Stimulated activated effector memory CD8-positive, alpha-beta T cell treated with anti-CD3 and anti-CD28 coated beads, Interleukin-12 subunit alpha, Interleukin-12 subunit beta, amount 100 ng/mL, for 72 hours (primary cell): ENCODE measurements around the gene DTX4.
A peak's percentile ranks its signal among the peaks of the same experiment; 100 is the strongest.
"Not testable (repeated sequence)": the region's sequence is repeated elsewhere in the genome, so short reads cannot be mapped to it uniquely, and the experiment has no call there.

Experiments used
- ATAC-seq: fragments of 150-1000 bp; cut with Tn5 transposase; 2 replicates; pipeline ENCODE4 v1.10.0; 2021
- DNase-seq, 2 donors: peaks; one replicate each; pipeline ENCODE4 v3.0.0; 2021 to 2022; ENCODE audit warnings: low spot score in 2 of 2
- H3K27ac Mint-ChIP-seq: one replicate; pipeline ENCODE4 v1.8.0; 2022; ENCODE audit warnings: mild to moderate bottlenecking, mixed read lengths
- H3K36me3 Mint-ChIP-seq: one replicate; pipeline ENCODE4 v1.8.0; 2022; ENCODE audit warnings: mild to moderate bottlenecking, mixed read lengths
- H3K4me1 Mint-ChIP-seq: one replicate; pipeline ENCODE4 v1.8.0; 2022; ENCODE audit warnings: mixed read lengths
- H3K4me3 Mint-ChIP-seq: one replicate; pipeline ENCODE4 v1.8.0; 2022; ENCODE audit warnings: mild to moderate bottlenecking, mixed read lengths
- H3K9me3 Mint-ChIP-seq: one replicate; pipeline ENCODE4 v1.8.0; 2022; ENCODE audit warnings: mixed read lengths

The DTX4 gene

DNA sequence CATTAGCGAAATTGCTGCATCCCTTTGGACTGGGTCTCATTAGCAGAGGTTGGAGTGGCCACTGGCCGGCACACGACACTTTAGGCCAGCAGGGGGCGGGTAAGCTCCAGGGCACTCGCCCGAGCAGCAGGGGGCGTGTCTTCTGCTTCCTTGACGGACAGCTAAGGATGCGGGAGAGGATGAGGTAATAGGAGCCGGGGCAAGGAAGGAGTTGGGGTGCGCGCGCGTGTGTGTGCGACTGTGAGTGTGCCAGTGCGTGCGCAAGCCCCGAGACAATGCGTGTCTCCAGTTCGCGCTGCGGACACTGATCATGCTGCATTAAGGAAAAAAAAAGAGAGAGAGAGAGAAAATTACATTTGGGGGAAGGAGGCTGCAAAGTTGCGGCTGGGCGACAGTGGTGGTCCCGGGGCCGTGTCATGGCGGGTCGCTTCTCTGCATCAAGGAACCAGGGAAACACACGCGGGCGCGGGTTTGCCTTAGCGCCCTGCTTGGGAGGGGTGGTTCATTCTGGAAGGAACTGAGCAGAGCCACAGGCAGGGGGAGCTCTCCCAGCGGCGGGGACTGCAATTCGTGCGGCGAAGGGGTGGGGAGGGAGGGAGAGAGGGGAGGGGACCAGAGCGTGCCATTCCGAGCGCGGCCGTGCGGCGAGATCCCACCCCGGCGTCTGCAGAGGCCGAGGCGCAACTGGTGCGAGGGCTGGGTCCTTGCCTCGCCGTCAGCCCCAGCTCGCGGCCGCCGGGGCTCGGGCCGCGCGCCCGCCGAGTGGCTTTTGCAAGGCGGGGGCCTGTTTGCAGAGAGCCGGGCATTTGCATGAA, at the start of gene DTX4:
TSS of gene DTX4 (plus strand) at position 625 of the 815 bp plus-strand sequence. CDS start 464 bp downstream, outside the sequence.
- DNase-seq (peak; percentile 79 to 93), ATAC-seq (peak; percentile 88)
- no peak within 1 kb of the TSS for H3K27ac Mint-ChIP-seq
- H3K4me1 Mint-ChIP-seq, result peaks cover 16% of the 10 kb centered on the region
- peak within 1 kb of the TSS; percentile 80 for H3K4me3 Mint-ChIP-seq
- no peaks in the 10 kb centered on the region for H3K36me3 Mint-ChIP-seq
- no peaks in the 10 kb centered on the region for H3K9me3 Mint-ChIP-seq

DNA sequence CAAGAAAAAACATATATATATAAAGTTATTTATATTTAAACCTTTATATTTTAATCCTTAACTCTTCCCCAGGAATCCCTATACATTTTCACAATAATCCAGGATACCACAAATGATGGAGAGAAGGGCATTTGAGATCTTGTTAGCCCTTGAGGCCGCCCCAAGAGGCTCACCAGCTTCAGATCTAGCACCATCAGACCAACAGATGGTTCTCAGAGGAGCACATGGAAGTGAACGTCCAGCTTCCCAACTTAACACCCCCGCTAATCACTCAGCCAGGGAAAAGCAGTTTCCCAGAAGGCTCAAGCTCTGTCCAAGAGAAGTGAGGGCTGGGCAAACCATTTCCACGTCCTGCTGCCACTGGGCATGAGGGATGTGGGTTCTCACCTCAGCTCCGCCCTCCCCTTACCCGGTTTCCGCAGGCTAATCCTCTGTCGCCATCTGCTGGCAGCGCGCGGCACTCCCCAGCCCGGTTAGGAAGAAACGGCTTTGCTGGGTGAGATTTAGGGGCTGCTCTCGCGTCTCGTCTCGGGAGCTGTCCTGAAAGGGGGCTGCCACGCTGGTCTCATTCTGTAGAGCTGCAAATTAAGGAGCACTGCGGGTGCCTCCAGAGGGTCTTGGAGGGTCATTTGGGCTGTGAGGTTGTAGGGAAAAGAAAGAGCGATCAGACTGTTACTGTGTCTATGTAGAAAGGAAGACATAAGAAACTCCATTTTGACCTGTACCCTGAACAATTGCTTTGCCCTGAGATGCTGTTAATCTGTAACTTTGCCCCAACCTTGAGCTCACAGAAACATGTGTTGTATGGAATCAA, 36.1 kb upstream of the DTX4 start:
- Mint-ChIP-seq H3K4me1 (peaks cover 11% of the 10 kb centered on the region), H3K9me3 (no peaks in the 10 kb centered on the region), H3K36me3 (peaks cover 21% of the 10 kb centered on the region), H3K4me3 (peak overlapping the region; percentile 56), H3K27ac (peak overlapping the region; percentile 65)
- DNase-seq (peak; percentile 94 to 96), ATAC-seq (peak; percentile 99)

GRCh38 chr11:59136551-59136950, 35.4 kb upstream of the DTX4 start:
- not testable (repeated sequence) for ATAC-seq, DNase-seq, H3K9me3 Mint-ChIP-seq
- H3K27ac Mint-ChIP-seq, result peak overlapping the region; percentile 65
- peaks cover 18% of the 10 kb centered on the region for H3K4me1 Mint-ChIP-seq
- peak overlapping the region; percentile 56 for H3K4me3 Mint-ChIP-seq
- H3K36me3 Mint-ChIP-seq, result peaks cover 21% of the 10 kb centered on the region

GRCh38 chr11:59137190-59137589, 34.7 kb upstream of the DTX4 start:
- peaks cover 16% of the 10 kb centered on the region for H3K36me3 Mint-ChIP-seq
- peaks cover 24% of the 10 kb centered on the region for H3K4me1 Mint-ChIP-seq
- ATAC-seq, result no peak
- DNase-seq, result no peak
- H3K9me3 Mint-ChIP-seq, result no peaks in the 10 kb centered on the region
- H3K27ac Mint-ChIP-seq, result no peak overlapping the region
- no peak overlapping the region for H3K4me3 Mint-ChIP-seq

DNA sequence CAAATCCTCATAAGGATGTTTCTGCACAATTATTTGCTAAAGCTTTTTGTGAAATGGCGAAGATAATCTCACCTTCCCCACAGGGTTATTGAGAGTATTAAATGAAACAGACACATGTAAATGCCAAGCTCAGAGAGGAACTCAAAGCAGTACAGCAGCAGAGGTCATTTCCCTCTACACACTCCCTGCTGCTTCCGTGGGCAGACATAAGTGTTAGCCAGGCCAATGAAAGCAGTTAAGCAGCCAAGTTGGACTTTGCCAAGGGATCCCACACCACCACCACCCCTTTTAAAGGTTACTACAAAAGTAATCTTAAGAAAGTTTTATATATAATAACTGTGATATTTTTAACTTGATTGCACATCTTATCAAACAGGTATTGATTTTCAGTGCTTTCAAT, 33.3 kb upstream of the DTX4 start:
- no peaks in the 10 kb centered on the region for H3K9me3 Mint-ChIP-seq
- DNase-seq (no peak), ATAC-seq (no peak)
- H3K27ac Mint-ChIP-seq, result no peak overlapping the region
- H3K4me1 Mint-ChIP-seq, result peaks cover 39% of the 10 kb centered on the region
- no peak overlapping the region for H3K4me3 Mint-ChIP-seq
- peaks cover 21% of the 10 kb centered on the region for H3K36me3 Mint-ChIP-seq

GRCh38 chr11:59141191-59141590, 30.7 kb upstream of the DTX4 start:
- ATAC-seq (no peak), DNase-seq (no peak)
- Mint-ChIP-seq H3K27ac (peak overlapping the region; percentile 97), H3K9me3 (no peaks in the 10 kb centered on the region), H3K36me3 (peaks cover 30% of the 10 kb centered on the region), H3K4me1 (peaks cover 53% of the 10 kb centered on the region), H3K4me3 (peak overlapping the region; percentile 96)

DNA sequence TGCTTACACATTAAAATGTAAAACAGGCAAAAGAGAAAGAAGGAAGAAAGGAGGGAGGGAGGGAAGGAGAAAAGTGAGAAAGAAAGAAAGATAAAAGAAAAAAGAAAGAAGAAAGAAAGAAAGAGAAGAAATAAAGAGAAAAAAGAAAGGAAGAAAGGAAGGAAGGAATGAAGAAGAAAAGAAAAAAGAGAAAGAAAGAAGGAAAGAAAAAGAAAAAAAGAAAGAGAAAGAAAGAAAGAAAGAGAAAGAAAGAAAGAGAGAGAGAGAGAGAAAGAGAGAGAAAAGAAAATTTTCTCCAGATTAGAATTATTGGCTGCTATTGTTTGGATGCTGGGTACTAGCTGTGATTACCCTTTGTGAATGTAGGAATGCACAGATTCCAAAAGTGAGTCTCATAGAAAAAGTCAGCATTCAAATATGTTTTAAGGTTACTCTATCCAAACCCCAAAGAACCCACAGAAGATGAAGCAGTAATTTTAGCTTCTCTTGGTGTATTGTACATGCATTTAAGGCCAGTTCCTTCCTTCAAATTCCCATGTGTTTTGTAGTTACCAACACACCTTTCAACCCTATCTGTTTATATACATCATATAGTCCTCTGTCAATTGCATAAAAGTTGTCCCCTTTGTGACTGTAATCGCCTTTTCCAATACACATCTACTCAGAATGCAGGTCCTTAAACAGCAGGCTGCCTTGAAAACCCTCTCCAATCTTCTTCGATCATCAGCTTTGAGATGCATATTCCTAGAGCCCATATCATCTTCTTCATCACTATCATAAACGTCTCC, 30.1 kb upstream of the DTX4 start:
- DNase-seq (no peak), ATAC-seq (peak; percentile 0)
- Mint-ChIP-seq H3K36me3 (peaks cover 37% of the 10 kb centered on the region), H3K9me3 (no peaks in the 10 kb centered on the region), H3K4me1 (peaks cover 53% of the 10 kb centered on the region), H3K4me3 (peak overlapping the region; percentile 96), H3K27ac (peak overlapping the region; percentile 97)

DNA sequence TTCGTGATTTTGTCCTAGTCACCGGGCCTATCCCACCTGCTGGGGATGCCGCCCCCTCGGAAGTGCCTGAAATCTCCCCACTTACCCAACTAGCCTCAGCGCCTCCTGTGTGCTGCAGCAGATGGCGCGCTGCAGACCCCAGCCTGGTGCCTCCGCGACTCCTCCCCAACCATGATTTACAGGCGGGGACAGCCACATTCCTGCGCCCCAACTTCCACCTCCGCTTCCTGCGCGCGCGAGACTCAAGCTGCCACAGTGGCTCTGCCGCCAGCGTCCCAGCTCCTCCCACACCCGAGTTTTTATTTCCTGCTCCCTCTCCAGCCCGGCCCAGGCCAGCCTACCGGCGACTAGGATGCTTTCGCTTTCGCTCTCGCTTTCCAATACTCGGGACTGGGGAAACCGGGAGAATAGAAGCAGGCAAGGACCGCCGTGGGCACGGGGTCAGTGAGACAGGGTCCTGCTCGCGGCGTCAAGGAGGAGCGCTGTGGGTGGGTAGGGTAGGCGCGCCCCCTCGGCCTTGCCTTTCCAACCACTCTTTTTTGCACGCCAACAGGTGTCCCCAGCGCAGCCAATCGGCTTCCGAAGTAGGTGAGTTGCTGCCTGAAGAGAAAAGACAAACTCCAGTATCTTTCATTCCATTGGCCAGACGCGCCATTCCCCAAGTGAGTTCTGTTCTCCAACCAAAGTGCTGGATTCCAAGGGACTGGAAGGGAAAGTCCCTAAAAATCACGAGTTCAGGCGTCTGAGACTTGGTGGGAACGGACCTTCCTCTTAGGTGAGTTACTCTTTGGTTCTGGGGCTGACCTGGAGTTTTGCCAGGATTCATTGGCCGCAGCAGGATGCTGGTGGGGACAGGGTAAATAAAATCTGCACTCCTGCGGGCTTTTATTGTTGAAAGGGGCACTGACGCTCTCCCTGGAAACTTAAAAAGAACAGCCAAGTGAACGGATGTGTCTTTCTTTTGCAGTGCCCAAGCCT, 29.1 kb upstream of the DTX4 start, which contains the start of gene FAM111A:
TSS of gene FAM111A (plus strand) at position 327 of the 978 bp plus-strand sequence. CDS start 6,017 bp downstream, outside the sequence.
- peaks cover 46% of the 10 kb centered on the region for H3K36me3 Mint-ChIP-seq

DNA sequence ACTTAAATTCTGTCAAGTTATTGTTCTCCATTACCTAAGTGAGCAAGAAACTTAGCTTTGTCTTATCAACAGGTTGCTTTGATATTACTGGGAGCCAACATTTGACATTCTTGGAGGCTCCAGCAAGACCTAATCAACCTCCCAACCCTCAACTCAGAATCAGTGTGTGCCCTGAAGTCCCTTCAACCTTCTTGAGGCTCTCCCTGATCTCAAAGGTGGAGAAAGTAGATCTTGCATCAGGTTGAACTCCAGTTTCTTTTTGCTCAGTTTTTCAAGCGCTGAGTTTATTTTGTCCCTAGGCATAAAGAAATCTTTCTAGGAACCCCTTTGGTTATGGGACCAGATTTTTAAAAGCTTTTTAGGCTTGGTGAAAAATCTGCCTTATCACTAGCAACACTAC, 27.8 kb upstream of the DTX4 start:
- Mint-ChIP-seq H3K9me3 (no peaks in the 10 kb centered on the region), H3K27ac (peak overlapping the region; percentile 97), H3K4me1 (peaks cover 56% of the 10 kb centered on the region), H3K36me3 (peaks cover 59% of the 10 kb centered on the region), H3K4me3 (peak overlapping the region; percentile 96)
- ATAC-seq, result no peak
- DNase-seq, result no peak

More for the DNA sequence above, 29.1 kb upstream of the DTX4 start, which contains the start of gene FAM111A:
- DNase-seq (peak; percentile 63 to 93), ATAC-seq (peak; percentile 88)
- H3K9me3 Mint-ChIP-seq, result no peaks in the 10 kb centered on the region
- H3K4me1 Mint-ChIP-seq, result peaks cover 56% of the 10 kb centered on the region
- H3K4me3 Mint-ChIP-seq, result peak within 1 kb of the TSS; percentile 96
- peak within 1 kb of the TSS; percentile 97 for H3K27ac Mint-ChIP-seq

GRCh38 chr11:59144579-59145345, 27.2 kb upstream of the DTX4 start:
- Mint-ChIP-seq H3K36me3 (peaks cover 66% of the 10 kb centered on the region), H3K4me3 (peak overlapping the region; percentile 96), H3K4me1 (peaks cover 56% of the 10 kb centered on the region), H3K9me3 (no peaks in the 10 kb centered on the region), H3K27ac (peak overlapping the region; percentile 97)
- peak; percentile 81 for ATAC-seq
- peak; percentile 50 to 87 for DNase-seq

DNA sequence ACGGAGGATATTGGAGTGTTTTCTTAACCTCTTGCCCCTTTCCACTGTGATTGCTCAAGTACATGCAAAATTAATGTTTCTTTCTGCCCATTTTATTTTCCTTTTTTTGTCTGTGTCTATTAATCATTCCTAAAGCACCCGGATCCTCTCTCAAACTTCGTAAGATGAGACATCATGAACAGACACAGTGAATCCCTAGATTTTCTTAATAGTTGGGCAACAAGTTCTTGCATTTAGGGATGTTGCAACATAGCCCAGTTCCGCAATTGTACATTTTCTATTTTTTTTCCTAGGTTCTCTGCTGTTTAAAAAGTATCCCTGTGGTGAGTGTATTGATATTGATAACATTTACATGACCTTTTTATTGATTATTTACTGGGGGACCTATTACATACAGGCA, 26.4 kb upstream of the DTX4 start:
- Mint-ChIP-seq H3K4me1 (peaks cover 56% of the 10 kb centered on the region), H3K9me3 (no peaks in the 10 kb centered on the region), H3K4me3 (peak overlapping the region; percentile 96), H3K27ac (peak overlapping the region; percentile 97), H3K36me3 (peaks cover 73% of the 10 kb centered on the region)
- no peak for DNase-seq
- no peak for ATAC-seq

DNA sequence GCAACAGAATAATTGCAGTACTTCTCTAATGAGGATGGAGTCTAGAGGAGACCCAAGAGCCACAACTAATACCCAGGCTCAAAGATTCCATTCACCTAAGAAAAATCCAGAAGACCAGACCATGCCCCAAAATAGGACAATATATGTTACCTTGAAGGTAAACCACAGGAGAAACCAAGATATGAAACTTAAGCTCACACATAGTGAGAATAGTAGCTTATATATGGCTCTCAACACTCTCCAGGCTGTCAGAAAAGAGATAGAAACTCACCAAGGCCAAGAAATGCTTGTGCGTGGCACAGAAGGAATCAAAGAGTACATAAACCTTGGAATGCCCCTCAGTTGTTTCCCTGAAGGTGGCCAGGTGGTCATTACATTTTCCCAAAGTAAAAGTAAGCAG, 20.2 kb upstream of the DTX4 start:
- peaks cover 20% of the 10 kb centered on the region for H3K4me1 Mint-ChIP-seq
- DNase-seq (no peak), ATAC-seq (peak; percentile 44)
- H3K9me3 Mint-ChIP-seq, result no peaks in the 10 kb centered on the region
- peak overlapping the region; percentile 39 for H3K4me3 Mint-ChIP-seq
- peak overlapping the region; percentile 33 for H3K27ac Mint-ChIP-seq
- peaks cover 67% of the 10 kb centered on the region for H3K36me3 Mint-ChIP-seq

- ATAC-seq (peak; percentile 96), DNase-seq (no peak)
- Mint-ChIP-seq H3K9me3 (no peaks in the 10 kb centered on the region), H3K4me3 (peak overlapping the region; percentile 39), H3K36me3 (peaks cover 60% of the 10 kb centered on the region), H3K27ac (peak overlapping the region; percentile 33), H3K4me1 (peaks cover 16% of the 10 kb centered on the region)
Observed at GRCh38 chr11:59152312-59152951, 19.5 kb upstream of the DTX4 start.
